Measurements from ENCODE around the gene XPOT. TPM values are rescaled to one million over a fixed set of nuclear protein-coding genes. Genes with fewer than 3 reads are reported as not detected.

The XPOT gene
- total RNA-seq, 4 donors from 2014 or later = 24.5 to 27.6 (median 26.8) TPM

- 73% methylated on average over 6 of the region's 6 CpGs for WGBS
- Histone ChIP-seq H3K27me3 (no peaks in the 10 kb centered on the region), H3K4me1 (peaks cover 8 to 49% (median 45%) of the 10 kb centered on the region in 4 donors), H3K9me3 (no peaks in the 10 kb centered on the region), H3K27ac (replicated peaks in 1 of 4) (no peak overlapping the region), H3K36me3 (peaks cover 6 to 31% (median 18%) of the 10 kb centered on the region in 4 donors), H3K4me3 (no peak overlapping the region)
- intact Hi-C loops (cut with DNase I) = no loop called here
- no peak for DNase-seq (ENCODE audit: extremely low spot score)
- TF ChIP-seq POLR2A (IDR thresholded peaks at IDR 0.05; ENCODE audit: low read depth) (no peak), EP300 (IDR thresholded peaks at IDR 0.05) (no peak), POLR2AphosphoS5 (IDR thresholded peaks at IDR 0.05) (no peak)
- TF ChIP-seq, protein P1, sequence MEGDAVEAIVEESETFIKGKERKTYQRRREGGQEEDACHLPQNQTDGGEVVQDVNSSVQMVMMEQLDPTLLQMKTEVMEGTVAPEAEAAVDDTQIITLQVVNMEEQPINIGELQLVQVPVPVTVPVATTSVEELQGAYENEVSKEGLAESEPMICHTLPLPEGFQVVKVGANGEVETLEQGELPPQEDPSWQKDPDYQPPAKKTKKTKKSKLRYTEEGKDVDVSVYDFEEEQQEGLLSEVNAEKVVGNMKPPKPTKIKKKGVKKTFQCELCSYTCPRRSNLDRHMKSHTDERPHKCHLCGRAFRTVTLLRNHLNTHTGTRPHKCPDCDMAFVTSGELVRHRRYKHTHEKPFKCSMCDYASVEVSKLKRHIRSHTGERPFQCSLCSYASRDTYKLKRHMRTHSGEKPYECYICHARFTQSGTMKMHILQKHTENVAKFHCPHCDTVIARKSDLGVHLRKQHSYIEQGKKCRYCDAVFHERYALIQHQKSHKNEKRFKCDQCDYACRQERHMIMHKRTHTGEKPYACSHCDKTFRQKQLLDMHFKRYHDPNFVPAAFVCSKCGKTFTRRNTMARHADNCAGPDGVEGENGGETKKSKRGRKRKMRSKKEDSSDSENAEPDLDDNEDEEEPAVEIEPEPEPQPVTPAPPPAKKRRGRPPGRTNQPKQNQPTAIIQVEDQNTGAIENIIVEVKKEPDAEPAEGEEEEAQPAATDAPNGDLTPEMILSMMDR (IDR thresholded peaks at IDR 0.05) = no peak
Observed at GRCh38 chr12:64457032-64457431, 52.8 kb downstream of the XPOT start.

DNA sequence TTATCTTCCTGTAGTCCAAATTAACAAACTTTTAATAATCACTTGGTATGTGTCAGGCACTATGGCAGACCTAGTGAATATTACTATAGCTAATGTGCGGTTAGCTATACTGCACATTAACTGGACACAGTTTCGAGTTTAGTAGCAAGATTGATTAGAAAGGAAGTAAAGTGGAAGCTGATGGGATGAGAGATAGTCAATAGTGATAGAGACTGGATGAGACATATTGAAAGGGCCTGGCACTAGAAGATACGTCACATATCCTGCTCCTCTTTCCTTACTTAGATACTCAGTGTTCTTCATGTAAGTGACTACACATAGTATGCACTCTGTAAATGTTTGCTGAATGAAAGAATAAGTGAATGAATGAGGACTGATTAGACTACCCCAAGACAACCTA is 53.3 kb downstream of the XPOT start:
- no peaks in the 10 kb centered on the region for H3K9me3 ChIP-seq
- no peaks in the 10 kb centered on the region for H3K27me3 ChIP-seq
- no peak overlapping the region for H3K27ac ChIP-seq (replicated peaks in 1 of 4)

GRCh38 chr12:64457923-64458322 is 53.7 kb downstream of the XPOT start:
- DNase-seq (ENCODE audit: extremely low spot score) = no peak
- intact Hi-C loops (cut with DNase I) = no loop called here
- Histone ChIP-seq H3K27ac (replicated peaks in 1 of 4) (no peak overlapping the region), H3K4me3 (no peak overlapping the region), H3K4me1 (peaks cover 8 to 48% (median 42%) of the 10 kb centered on the region in 4 donors), H3K27me3 (no peaks in the 10 kb centered on the region), H3K9me3 (no peaks in the 10 kb centered on the region), H3K36me3 (peaks cover 6 to 32% (median 23%) of the 10 kb centered on the region in 4 donors)
- no peak for TF ChIP-seq POLR2AphosphoS5 (IDR thresholded peaks at IDR 0.05)
- TF ChIP-seq POLR2A (IDR thresholded peaks at IDR 0.05; ENCODE audit: low read depth) = no peak
- no peak for TF ChIP-seq EP300 (IDR thresholded peaks at IDR 0.05)
- TF ChIP-seq, protein P1 (IDR thresholded peaks at IDR 0.05) = no peak
- WGBS = 81% methylated on average over 4 of the region's 4 CpGs

More for the DNA sequence above, 53.3 kb downstream of the XPOT start:
- Histone ChIP-seq H3K4me3 (no peak overlapping the region), H3K4me1 (peaks cover 8 to 49% (median 45%) of the 10 kb centered on the region in 4 donors), H3K36me3 (peaks cover 6 to 31% (median 20%) of the 10 kb centered on the region in 4 donors)
- intact Hi-C loops (cut with DNase I) = no loop called here
- WGBS = 88% methylated on average over 3 of the region's 3 CpGs
- no peak for DNase-seq (ENCODE audit: extremely low spot score)
- TF ChIP-seq, protein P1 (IDR thresholded peaks at IDR 0.05) = no peak
- TF ChIP-seq POLR2A (IDR thresholded peaks at IDR 0.05; ENCODE audit: low read depth) = no peak
- no peak for TF ChIP-seq EP300 (IDR thresholded peaks at IDR 0.05)
- no peak for TF ChIP-seq POLR2AphosphoS5 (IDR thresholded peaks at IDR 0.05)

GRCh38 chr12:64459394-64459891 is 55.3 kb downstream of the XPOT start:
- Histone ChIP-seq H3K4me1 (peaks cover 3 to 34% (median 29%) of the 10 kb centered on the region in 4 donors), H3K36me3 (peaks cover 13 to 48% (median 31%) of the 10 kb centered on the region in 4 donors), H3K9me3 (no peaks in the 10 kb centered on the region), H3K4me3 (peak overlapping the region; percentile 19 to 43 (median 38)), H3K27me3 (no peaks in the 10 kb centered on the region), H3K27ac (replicated peaks in 1 of 4) (peak overlapping the region; percentile 45 to 61 (median 51))
- no peak for DNase-seq (ENCODE audit: extremely low spot score)
- intact Hi-C loops (cut with DNase I) = no loop called here
- 23% methylated on average over 3 of the region's 3 CpGs for WGBS
- TF ChIP-seq EP300 (IDR thresholded peaks at IDR 0.05) (no peak), POLR2AphosphoS5 (IDR thresholded peaks at IDR 0.05) (no peak), POLR2A (IDR thresholded peaks at IDR 0.05; ENCODE audit: low read depth) (no peak)
- TF ChIP-seq, protein P1 (IDR thresholded peaks at IDR 0.05) = no peak

Measured in esophagus muscularis mucosa (tissue), 4 donors.